Measurements from ENCODE around the gene KAT14.
A peak's percentile ranks its signal among the peaks of the same experiment; 100 is the strongest.
"Not testable (repeated sequence)": the region's sequence is repeated elsewhere in the genome, so short reads cannot be mapped to it uniquely, and the experiment has no call there.

KAT14 gene

GRCh38 chr20:18137412-18138265 lies at the start of gene KAT14, which contains the start of gene PET117:
Gene KAT14, plus strand, starts transcription at chr20:18137863. Its CDS starts 4,798 bp downstream, at chr20:18142661.
Gene PET117, plus strand, starts transcription at chr20:18137863. Its CDS starts 93 bp downstream, at chr20:18137956.
- peak; percentile 92 for DNase-seq

- not testable (repeated sequence) for DNase-seq
These were observed 49.4 kb upstream of the KAT14 start for GRCh38 chr20:18088298-18088697.

- DNase-seq: not testable (repeated sequence)
These were observed 48.8 kb upstream of the KAT14 start for GRCh38 chr20:18088841-18089240.

- no peak for DNase-seq
These were observed 47.6 kb upstream of the KAT14 start for GRCh38 chr20:18090044-18090443.

- DNase-seq: no peak
These were observed 47.2 kb upstream of the KAT14 start for GRCh38 chr20:18090477-18090876.

GRCh38 chr20:18091623-18092022 lies 46.0 kb upstream of the KAT14 start:
- DNase-seq: no peak

- DNase-seq: no peak
These were observed 44.8 kb upstream of the KAT14 start for GRCh38 chr20:18092890-18093289.

- no peak for DNase-seq
These were observed 44.3 kb upstream of the KAT14 start for GRCh38 chr20:18093388-18093787.

- DNase-seq: no peak
These were observed 43.5 kb upstream of the KAT14 start for GRCh38 chr20:18094191-18094590.

GRCh38 chr20:18100569-18100968 lies 37.1 kb upstream of the KAT14 start:
- not testable (repeated sequence) for DNase-seq

- DNase-seq: no peak
These were observed 36.4 kb upstream of the KAT14 start for GRCh38 chr20:18101125-18101810.

- no peak for DNase-seq
These were observed 34.2 kb upstream of the KAT14 start for GRCh38 chr20:18103497-18103896.

- no peak for DNase-seq
These were observed 29.3 kb upstream of the KAT14 start for GRCh38 chr20:18108326-18108725.

- DNase-seq: not testable (repeated sequence)
These were observed 9.1 kb upstream of the KAT14 start for GRCh38 chr20:18128574-18128973.

GRCh38 chr20:18132663-18133062 lies 5.0 kb upstream of the KAT14 start:
- no peak for DNase-seq

- no peak for DNase-seq
These were observed 3.7 kb upstream of the KAT14 start for GRCh38 chr20:18133962-18134361.

GRCh38 chr20:18138266-18138582 lies 561 bp downstream of the KAT14 start:
- DNase-seq: no peak

GRCh38 chr20:18138639-18139583 lies 1.2 kb downstream of the KAT14 start:
- DNase-seq: no peak

- no peak for DNase-seq
These were observed 2.2 kb downstream of the KAT14 start for GRCh38 chr20:18139832-18140231.

- DNase-seq: no peak
These were observed 7.0 kb downstream of the KAT14 start for GRCh38 chr20:18144541-18145099.

GRCh38 chr20:18154342-18154741 lies 16.7 kb downstream of the KAT14 start:
- no peak for DNase-seq

- DNase-seq: no peak
These were observed 18.4 kb downstream of the KAT14 start for GRCh38 chr20:18156045-18156444.

- no peak for DNase-seq
These were observed 26.7 kb downstream of the KAT14 start for GRCh38 chr20:18164356-18164755.

Measured in activated CD4-positive, alpha-beta T cell treated with anti-CD3 and anti-CD28 coated beads, Interleukin-2, amount 50 U/mL, for 48 hours (primary cell).